H54 (cell line): ENCODE measurements around the gene TBK1.
"Not testable (repeated sequence)": the region's sequence is repeated elsewhere in the genome, so short reads cannot be mapped to it uniquely, and the experiment has no call there.

Experiments
- DNase-seq: peaks from one replicate; pipeline ENCODE4 v3.0.0; 2011; ENCODE audit warnings: low spot score, mixed read lengths; ENCODE audit not compliant: insufficient read length
- FAIRE-seq: peaks from 3 replicates; lab custom pipeline; 2011; peaks lifted over from hg19 to GRCh38; lab: Jason Lieb, UNC
- POLR2A ChIP-seq: IDR thresholded peaks from 2 replicates; pipeline ENCODE4 v1.6.1; 2011; ENCODE audit warnings: low read depth, mild to moderate bottlenecking, low read length

TBK1 gene

DNA sequence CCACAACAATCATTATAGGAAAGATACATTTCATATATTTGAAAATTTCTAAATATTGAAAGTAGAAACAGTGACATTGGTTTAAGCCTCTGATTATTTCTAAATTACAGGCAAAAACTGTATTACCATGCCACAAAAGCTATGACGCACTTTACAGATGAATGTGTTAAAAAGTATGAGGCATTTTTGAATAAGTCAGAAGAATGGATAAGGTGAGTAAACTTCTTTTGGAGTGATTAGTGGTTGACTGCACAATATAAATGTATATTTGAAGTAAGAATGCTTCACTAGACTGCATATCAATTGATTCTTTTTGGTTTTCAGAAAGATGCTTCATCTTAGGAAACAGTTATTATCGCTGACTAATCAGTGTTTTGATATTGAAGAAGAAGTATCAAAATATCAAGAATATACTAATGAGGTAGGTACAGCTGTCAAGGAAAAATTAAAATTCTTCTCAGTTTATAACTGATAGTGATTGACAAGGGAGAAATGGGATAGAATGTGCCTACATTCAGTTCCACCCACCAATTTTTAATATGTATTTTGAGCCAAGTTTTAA lies 45.0 kb downstream of the TBK1 start:
- TF ChIP-seq POLR2A, result no peak
- DNase-seq, result no peak
- no peak for FAIRE-seq

DNA sequence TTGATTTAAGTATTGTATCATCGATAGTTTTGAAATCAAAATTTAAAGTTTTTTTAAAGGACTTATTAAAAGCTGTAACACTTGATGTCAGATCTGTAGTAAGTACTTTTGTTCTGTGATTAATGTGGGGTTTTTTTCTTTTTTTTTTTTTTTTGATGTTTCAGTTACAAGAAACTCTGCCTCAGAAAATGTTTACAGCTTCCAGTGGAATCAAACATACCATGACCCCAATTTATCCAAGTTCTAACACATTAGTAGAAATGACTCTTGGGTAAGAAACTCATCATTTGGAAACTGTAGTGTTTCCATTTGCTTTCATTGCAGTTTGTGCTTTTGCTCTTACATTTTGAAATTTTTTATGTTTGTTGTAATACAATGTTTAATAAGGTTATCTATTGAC lies 45.6 kb downstream of the TBK1 start:
- DNase-seq, result no peak
- no peak for TF ChIP-seq POLR2A
- no peak for FAIRE-seq

- DNase-seq (no peak), FAIRE-seq (no peak)
- no peak for TF ChIP-seq POLR2A
Observed at GRCh38 chr12:64497903-64498302, 46.0 kb downstream of the TBK1 start.

DNA sequence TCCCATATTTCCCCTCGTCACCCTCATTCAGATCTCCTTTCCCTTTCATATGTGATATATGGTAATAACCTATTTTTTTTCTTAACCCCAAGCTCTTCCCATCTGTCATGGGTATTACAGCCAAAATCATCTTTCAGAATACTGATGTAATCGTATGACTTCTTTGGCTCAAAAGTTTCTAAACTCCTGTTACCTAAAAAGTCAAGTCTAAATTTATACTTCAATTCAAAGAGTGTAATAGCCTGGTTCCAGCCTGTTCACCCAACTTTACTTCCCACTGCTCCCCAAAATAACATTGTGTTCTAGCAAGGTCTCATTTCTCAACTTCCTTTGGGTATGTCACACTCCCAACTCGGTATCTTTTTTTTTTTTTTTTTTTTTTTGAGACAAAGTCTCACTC lies 48.5 kb downstream of the TBK1 start:
- FAIRE-seq (no peak), DNase-seq (no peak)
- TF ChIP-seq POLR2A, result no peak

- FAIRE-seq (no peak), DNase-seq (no peak)
- TF ChIP-seq POLR2A, result no peak
Observed at GRCh38 chr12:64501486-64501885, 49.6 kb downstream of the TBK1 start.

DNA sequence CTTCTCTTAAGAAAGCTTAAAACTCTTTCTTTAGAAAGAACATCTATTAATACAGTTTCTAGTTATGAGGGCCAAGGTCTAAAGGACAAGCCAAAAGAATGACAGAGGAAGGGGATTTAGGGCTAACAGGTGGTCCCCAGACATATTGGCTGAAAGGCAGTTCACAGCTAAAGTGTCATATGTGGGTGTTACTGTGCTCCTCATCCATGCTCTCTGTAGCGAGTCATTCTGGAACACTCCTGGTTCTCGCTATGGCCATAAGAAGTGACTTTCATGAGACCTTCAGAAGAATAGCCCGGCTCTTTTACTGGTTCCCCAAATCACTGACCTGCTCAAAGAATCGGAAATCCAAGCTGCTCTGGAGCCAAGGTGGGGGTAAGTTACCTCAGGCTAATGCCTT lies 55.0 kb downstream of the TBK1 start:
- no peak for DNase-seq
- no peak for TF ChIP-seq POLR2A
- FAIRE-seq, result no peak

GRCh38 chr12:64510667-64511066 lies 58.7 kb downstream of the TBK1 start:
- TF ChIP-seq POLR2A, result no peak
- FAIRE-seq (no peak), DNase-seq (no peak)

DNA sequence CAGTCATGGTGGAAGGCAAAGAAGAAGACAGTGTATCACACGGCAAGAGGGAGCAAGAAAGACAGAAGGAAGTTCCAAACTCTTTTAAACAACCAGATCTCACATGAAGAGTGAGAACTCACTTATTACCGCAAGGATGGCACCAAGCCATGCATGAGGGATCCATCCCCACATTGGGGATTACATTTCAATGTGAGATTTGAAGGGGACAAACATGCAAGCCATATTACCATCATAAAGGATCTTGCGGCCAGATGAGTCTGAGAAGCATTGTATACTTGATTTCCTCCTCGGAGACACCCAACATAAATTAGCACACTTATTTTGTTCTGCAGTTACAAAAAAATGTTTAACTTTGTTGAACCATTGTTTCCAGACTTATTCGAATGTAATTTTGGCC lies 66.5 kb downstream of the TBK1 start:
- no peak for DNase-seq
- FAIRE-seq, result no peak
- no peak for TF ChIP-seq POLR2A

DNA sequence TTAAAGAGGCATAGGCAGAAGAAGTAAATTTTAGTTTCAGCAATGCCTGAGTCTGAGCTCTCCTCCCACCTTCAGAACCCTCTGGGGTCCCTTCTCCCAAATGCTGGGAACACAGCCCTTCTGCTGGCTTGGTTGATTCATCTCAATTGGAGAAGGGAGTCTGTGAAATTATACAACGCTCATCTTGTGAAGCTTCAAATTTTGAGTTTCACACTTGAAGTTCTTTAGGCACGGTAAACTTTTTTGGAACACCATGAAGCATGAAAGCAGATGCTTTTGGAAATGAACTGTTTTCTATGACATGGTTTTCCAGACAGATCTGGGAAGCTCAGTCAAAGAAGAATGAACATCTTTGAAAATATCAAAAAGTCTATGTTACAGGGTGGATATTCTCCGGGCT lies 69.9 kb downstream of the TBK1 start:
- no peak for FAIRE-seq
- TF ChIP-seq POLR2A, result no peak

DNA sequence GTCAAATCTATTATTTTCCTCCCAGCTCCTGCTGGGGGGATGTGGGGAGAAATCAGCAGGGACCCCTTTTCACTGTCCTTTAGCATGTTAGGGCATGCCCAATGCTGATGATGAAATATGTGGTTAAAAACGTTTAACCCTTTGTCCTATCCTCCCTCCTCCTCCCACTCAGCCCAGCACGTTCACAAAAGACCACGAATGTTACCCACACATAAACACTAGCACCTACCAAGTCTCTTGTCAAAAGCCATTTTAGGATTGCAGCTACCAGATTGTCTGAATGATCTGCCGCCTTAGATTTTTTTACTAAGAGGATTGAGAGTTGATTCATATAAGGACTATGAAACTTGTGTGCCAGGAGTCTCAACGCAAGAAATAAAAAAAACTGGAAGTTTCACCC lies 70.4 kb downstream of the TBK1 start:
- no peak for TF ChIP-seq POLR2A
- DNase-seq (no peak), FAIRE-seq (no peak)

More for the DNA sequence above, 69.9 kb downstream of the TBK1 start:
- DNase-seq, result no peak

- no peak for DNase-seq
Observed at GRCh38 chr12:64522807-64523206, 70.9 kb downstream of the TBK1 start.

DNA sequence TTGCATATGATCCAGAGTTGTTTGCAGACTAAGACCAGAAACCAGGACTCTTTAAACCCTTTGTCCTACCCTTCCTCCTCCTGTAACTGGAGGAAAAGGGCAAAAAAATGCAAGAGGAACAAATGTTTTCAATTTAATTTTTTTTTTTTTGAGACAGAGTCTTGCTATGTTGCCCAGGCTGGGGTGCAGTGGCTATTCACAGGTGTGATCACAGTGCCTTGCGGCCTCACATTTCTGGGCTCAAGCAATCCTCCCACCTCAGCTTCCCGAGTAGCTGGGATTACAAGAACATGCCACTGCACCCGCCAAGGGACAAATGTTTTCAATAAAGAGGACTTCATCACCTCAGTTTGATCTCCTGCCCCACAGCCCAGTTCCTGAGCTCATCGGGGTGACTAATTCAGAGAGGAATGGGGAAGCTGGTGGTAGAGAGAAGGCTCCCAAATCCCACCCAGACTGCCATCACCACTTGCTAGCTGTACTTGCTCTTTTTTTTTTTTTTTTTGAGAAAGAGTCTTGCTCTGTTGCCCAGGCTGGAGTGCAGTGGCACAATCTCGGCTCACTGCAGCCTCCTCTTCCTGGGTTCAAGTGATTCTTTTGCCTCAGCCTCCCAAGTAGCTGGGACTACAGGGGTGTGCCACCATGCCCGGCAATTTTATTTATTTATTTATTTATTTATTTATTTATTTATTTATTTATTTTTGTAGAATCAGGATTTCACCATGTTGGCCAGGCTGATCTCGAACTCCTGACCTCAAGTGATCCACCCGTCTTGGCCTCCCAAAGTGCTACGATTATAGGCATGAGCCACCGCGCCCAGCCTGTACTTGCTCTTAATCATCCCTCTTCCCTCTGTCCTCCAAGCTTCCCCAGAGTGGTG lies 71.9 kb downstream of the TBK1 start:
- not testable (repeated sequence) for DNase-seq, FAIRE-seq

More at GRCh38 chr12:64522807-64523206, 70.9 kb downstream of the TBK1 start:
- no peak for TF ChIP-seq POLR2A
- FAIRE-seq, result no peak

GRCh38 chr12:64525461-64526160 lies 73.7 kb downstream of the TBK1 start:
- FAIRE-seq (no peak), DNase-seq (no peak)
- no peak for TF ChIP-seq POLR2A

DNA sequence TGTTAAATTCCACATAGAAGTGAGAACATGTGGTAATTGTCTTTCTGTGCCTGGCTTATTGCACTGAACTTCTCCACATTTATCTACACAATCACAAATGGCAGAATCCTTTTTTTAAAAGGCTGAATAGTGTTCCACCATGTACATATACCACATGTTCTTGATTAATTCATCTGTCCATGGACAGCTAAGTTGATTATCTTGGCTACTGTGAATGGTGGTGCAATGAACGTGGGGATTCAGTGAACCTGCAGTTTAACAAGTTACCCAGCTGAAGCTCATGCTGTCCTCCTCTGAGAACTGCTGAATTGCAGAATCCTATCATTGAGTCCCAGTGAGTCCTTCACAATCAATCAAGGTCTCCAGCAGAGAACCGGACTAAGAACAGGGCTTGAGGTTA lies 74.9 kb downstream of the TBK1 start:
- DNase-seq (no peak), FAIRE-seq (no peak)
- TF ChIP-seq POLR2A, result no peak
